Vagina (tissue), 2 donors: ENCODE measurements around the gene LDLRAD3. TPM values are rescaled to one million over a fixed set of nuclear protein-coding genes. Genes with fewer than 3 reads are reported as not detected.
"Not testable (repeated sequence)": the region's sequence is repeated elsewhere in the genome, so short reads cannot be mapped to it uniquely, and the experiment has no call there.

ENCODE experiments used
- DNase-seq, 2 donors: peaks; one replicate each; pipeline ENCODE4 v3.0.0-alpha.2; 2017; ENCODE audit errors: extremely low spot score in 2 of 2
- H3K27ac ChIP-seq: fragments of 200-600 bp; sonication (generic); one replicate; pipeline ENCODE4 v1.5.1; 2019
- H3K27me3 ChIP-seq: fragments of 200-600 bp; sonication (generic); one replicate; pipeline ENCODE4 v1.5.1; 2019
- H3K36me3 ChIP-seq, 2 donors: fragments of 200-600 bp; sonication (generic); one replicate each; pipeline ENCODE4 v1.5.1; 2017 to 2019
- H3K4me1 ChIP-seq: fragments of 200-600 bp; sonication (generic); one replicate; pipeline ENCODE4 v1.5.1; 2019
- H3K4me3 ChIP-seq, 2 donors: fragments of 200-600 bp; sonication (generic); 1 replicate in 1 of 2; 2 replicates in 1 of 2; pipeline ENCODE4 v1.5.1; 2016 to 2019
- H3K9me3 ChIP-seq: fragments of 200-600 bp; sonication (generic); one replicate; pipeline ENCODE4 v1.5.1; 2019
- POLR2A ChIP-seq, 2 donors: fragments of 450-650 bp; IDR thresholded peaks; one replicate each; pipeline ENCODE4 v1.6.1; 2017; ENCODE audit warnings: antibody characterized with exemption in 2 of 2, mild to moderate bottlenecking in 2 of 2, moderate library complexity in 2 of 2
- POLR2AphosphoS5 ChIP-seq, 2 donors: sonication (generic); formaldehyde crosslinking; IDR thresholded peaks; one replicate each; pipeline ENCODE4 v1.9.0; 2017; ENCODE audit warnings: antibody characterized with exemption in 2 of 2, mild to moderate bottlenecking in 2 of 2, low read depth in 1 of 2; ENCODE audit not compliant: insufficient read depth in 1 of 2
- intact Hi-C: fragments of 100-400 bp; cut with DNase I; formaldehyde crosslinking; loops from one replicate; pipeline ENCODE4 v1.15.1; 2023
- total RNA-seq: library from RNA; depleted of rRNA; stranded (reverse); fragments of >200 nt; gene quantifications from one replicate; pipeline ENCODE4 v1.2.3, GENCODE V29; 2016
- TF ChIP-seq, protein P1 (sequence below), 3 experiments: fragments of 450-650 bp in 2 of 3; fragments of 200-600 bp in 1 of 3; sonication (generic) in 1 of 3; IDR thresholded peaks; one replicate each; pipeline ENCODE4 v1.5.1; 2017 to 2019; ENCODE audit warnings: antibody characterized with exemption in 3 of 3, mild to moderate bottlenecking in 2 of 3, moderate library complexity in 2 of 3

Gene LDLRAD3
- total RNA-seq, 1 donor from 2014 or later, result 34.4 TPM

GRCh38 chr11:36037031-36037430 lies 93.2 kb downstream of the LDLRAD3 start:
- DNase-seq, result no peak
- Histone ChIP-seq H3K27me3 (no peaks in the 10 kb centered on the region), H3K27ac (no peak overlapping the region), H3K9me3 (no peaks in the 10 kb centered on the region), H3K4me3 (no peak overlapping the region), H3K36me3 (no peaks in the 10 kb centered on the region), H3K4me1 (peaks cover 15% of the 10 kb centered on the region)
- intact Hi-C loops, result no loop called here
- TF ChIP-seq POLR2AphosphoS5 (IDR thresholded peaks at IDR 0.05; ENCODE audit: insufficient read depth in 1 of 2, low read depth in 1 of 2), result no peak
- no peak for TF ChIP-seq POLR2A (IDR thresholded peaks at IDR 0.05)
- TF ChIP-seq, protein P1, sequence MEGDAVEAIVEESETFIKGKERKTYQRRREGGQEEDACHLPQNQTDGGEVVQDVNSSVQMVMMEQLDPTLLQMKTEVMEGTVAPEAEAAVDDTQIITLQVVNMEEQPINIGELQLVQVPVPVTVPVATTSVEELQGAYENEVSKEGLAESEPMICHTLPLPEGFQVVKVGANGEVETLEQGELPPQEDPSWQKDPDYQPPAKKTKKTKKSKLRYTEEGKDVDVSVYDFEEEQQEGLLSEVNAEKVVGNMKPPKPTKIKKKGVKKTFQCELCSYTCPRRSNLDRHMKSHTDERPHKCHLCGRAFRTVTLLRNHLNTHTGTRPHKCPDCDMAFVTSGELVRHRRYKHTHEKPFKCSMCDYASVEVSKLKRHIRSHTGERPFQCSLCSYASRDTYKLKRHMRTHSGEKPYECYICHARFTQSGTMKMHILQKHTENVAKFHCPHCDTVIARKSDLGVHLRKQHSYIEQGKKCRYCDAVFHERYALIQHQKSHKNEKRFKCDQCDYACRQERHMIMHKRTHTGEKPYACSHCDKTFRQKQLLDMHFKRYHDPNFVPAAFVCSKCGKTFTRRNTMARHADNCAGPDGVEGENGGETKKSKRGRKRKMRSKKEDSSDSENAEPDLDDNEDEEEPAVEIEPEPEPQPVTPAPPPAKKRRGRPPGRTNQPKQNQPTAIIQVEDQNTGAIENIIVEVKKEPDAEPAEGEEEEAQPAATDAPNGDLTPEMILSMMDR (IDR thresholded peaks at IDR 0.05), result no peak

DNA sequence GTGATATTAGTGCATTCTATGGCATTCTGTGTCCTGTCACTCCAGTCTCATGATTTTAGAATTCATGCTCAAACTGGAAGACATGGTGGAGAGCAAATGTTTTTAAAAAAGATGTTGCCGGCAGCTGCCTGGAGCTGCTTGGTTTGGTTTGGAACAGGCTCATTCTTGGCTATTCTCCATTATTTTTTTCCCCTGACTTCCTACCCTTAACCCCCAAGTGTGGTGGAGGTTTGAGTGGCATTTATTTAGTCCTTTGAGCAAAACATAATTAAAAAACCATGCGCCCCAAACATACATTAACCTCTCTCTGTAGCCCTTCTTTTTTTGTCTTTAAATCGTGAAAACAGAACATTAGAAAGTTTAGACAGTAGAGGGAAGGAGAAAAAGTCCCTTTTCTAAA lies 94.7 kb downstream of the LDLRAD3 start:
- Histone ChIP-seq H3K9me3 (no peaks in the 10 kb centered on the region), H3K27me3 (no peaks in the 10 kb centered on the region), H3K27ac (no peak overlapping the region), H3K4me1 (peaks cover 15% of the 10 kb centered on the region), H3K4me3 (no peak overlapping the region), H3K36me3 (no peaks in the 10 kb centered on the region)
- DNase-seq, result no peak
- intact Hi-C loops, result no loop called here
- no peak for TF ChIP-seq POLR2AphosphoS5 (IDR thresholded peaks at IDR 0.05; ENCODE audit: insufficient read depth in 1 of 2, low read depth in 1 of 2)
- no peak for TF ChIP-seq POLR2A (IDR thresholded peaks at IDR 0.05)
- TF ChIP-seq, protein P1 (IDR thresholded peaks at IDR 0.05), result no peak

- peaks cover 15% of the 10 kb centered on the region for H3K4me1 ChIP-seq
- no peak for DNase-seq
- no peaks in the 10 kb centered on the region for H3K27me3 ChIP-seq
- TF ChIP-seq POLR2AphosphoS5 (IDR thresholded peaks at IDR 0.05; ENCODE audit: insufficient read depth in 1 of 2, low read depth in 1 of 2) (no peak), POLR2A (IDR thresholded peaks at IDR 0.05) (no peak)
- TF ChIP-seq, protein P1 (IDR thresholded peaks at IDR 0.05), result no peak
- intact Hi-C loops, result no loop called here
- H3K4me3 ChIP-seq, result no peak overlapping the region
- H3K9me3 ChIP-seq, result no peaks in the 10 kb centered on the region
- no peaks in the 10 kb centered on the region for H3K36me3 ChIP-seq
- H3K27ac ChIP-seq, result no peak overlapping the region
Observed at GRCh38 chr11:36039471-36039870, 95.6 kb downstream of the LDLRAD3 start.

DNA sequence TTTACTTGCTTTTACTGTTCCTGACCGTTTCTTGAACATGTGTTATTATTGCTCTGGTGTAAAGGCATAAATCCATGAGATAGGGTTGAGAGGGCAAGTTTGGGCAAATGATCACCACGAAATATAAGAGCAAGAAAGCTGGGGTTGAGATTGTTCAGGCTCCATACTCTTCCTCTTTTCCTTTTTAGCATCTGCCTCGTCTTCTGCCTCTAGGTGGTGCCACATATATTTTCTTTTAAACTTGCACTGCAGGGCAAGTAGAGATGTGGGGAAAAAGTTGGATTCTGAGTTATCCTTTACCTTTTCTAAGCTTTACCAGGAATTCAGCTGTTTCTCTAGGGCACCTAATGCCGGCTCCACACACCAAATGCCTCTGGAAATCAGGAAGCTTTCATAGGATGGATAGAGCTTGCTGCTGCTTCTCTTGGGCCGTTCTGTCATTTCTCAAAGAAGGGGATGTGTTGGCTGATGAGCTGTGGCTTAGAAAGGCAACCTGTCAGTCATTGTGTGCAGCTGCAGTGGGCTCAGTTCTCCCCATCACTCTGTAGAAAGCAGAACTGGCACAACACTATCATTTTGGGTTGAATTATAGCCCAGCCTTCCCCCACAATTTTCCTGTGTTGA lies 98.2 kb downstream of the LDLRAD3 start:
- Histone ChIP-seq H3K36me3 (no peaks in the 10 kb centered on the region), H3K27me3 (no peaks in the 10 kb centered on the region), H3K4me3 (no peak overlapping the region), H3K27ac (no peak overlapping the region), H3K9me3 (no peaks in the 10 kb centered on the region), H3K4me1 (peaks cover 4% of the 10 kb centered on the region)
- DNase-seq, result no peak
- TF ChIP-seq, protein P1 (IDR thresholded peaks at IDR 0.05), result no peak
- TF ChIP-seq POLR2AphosphoS5 (IDR thresholded peaks at IDR 0.05; ENCODE audit: insufficient read depth in 1 of 2, low read depth in 1 of 2), result no peak
- no peak for TF ChIP-seq POLR2A (IDR thresholded peaks at IDR 0.05)
- intact Hi-C loops, result no loop called here

- Histone ChIP-seq H3K27ac (no peak overlapping the region), H3K4me3 (no peak overlapping the region), H3K9me3 (no peaks in the 10 kb centered on the region), H3K4me1 (no peaks in the 10 kb centered on the region), H3K36me3 (no peaks in the 10 kb centered on the region), H3K27me3 (no peaks in the 10 kb centered on the region)
- intact Hi-C loops, result no loop called here
- no peak for TF ChIP-seq POLR2AphosphoS5 (IDR thresholded peaks at IDR 0.05; ENCODE audit: insufficient read depth in 1 of 2, low read depth in 1 of 2)
- TF ChIP-seq POLR2A (IDR thresholded peaks at IDR 0.05), result no peak
- TF ChIP-seq, protein P1 (IDR thresholded peaks at IDR 0.05), result no peak
- no peak for DNase-seq
Observed at GRCh38 chr11:36044636-36045035, 100.8 kb downstream of the LDLRAD3 start.

DNA sequence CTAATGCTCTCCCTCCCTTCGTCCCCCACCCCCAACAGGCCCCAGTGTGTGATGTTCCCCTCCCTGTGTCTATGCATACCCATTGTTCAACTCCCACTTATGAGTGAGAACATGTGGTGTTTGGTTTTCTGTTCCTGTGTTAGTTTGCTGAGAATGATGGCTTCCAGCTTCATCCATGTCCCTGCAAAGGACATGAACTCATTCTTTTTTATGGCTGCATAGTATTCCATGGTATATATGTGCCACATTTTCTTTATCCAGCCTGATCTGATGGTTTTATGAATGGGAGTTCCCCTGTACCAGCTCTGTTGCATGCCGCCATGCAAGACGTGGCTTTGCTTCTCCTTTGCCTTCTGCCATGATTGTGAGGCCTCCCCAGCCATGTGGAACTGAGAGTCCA lies 102.1 kb downstream of the LDLRAD3 start:
- H3K27ac ChIP-seq, H3K9me3 ChIP-seq, H3K4me1 ChIP-seq, H3K4me3 ChIP-seq, H3K36me3 ChIP-seq, intact Hi-C loops, H3K27me3 ChIP-seq, DNase-seq: not testable (repeated sequence)
